ENCODE measurements around the gene IFIH1. TPM values are rescaled to one million over a fixed set of nuclear protein-coding genes. Genes with fewer than 3 reads are reported as not detected.

Gene IFIH1
- total and polyA plus RNA-seq, 10 donors = 13.2 to 53.8 (median 37.8) TPM

- H3K4me1 ChIP-seq = no peaks in the 10 kb centered on the region
- H3K36me3 ChIP-seq = no peaks in the 10 kb centered on the region
- intact Hi-C loops (cut with DNase I; ENCODE audit: low total_unique reads) = no loop called here
- TF ChIP-seq CTCF (IDR thresholded peaks at IDR 0.05 in 8 of 11, conservative IDR thresholded peaks at IDR 0.05 in 3 of 11) (no peak), POLR2A (IDR thresholded peaks at IDR 0.05) (no peak), POLR2AphosphoS5 (IDR thresholded peaks at IDR 0.05) (no peak)
- no peak for DNase-seq
- H3K27me3 ChIP-seq (replicated peaks in 1 of 7) = peaks cover 0 to 5% (median 0%) of the 10 kb centered on the region in 7 donors
- no peak overlapping the region for H3K27ac ChIP-seq
- WGBS, 5 donors = 60 to 78% (median 73%) methylated on average over 2 of the region's 2 CpGs
- H3K9me3 ChIP-seq = peaks cover 0 to 4% (median 0%) of the 10 kb centered on the region in 8 donors
- H3K4me3 ChIP-seq = no peak overlapping the region
Measured at GRCh38 chr2:162232671-162233070, 85.8 kb downstream of the IFIH1 start.

- Histone ChIP-seq H3K4me3 (no peak overlapping the region), H3K27ac (no peak overlapping the region), H3K36me3 (no peaks in the 10 kb centered on the region), H3K4me1 (no peaks in the 10 kb centered on the region), H3K27me3 (replicated peaks in 1 of 7) (peaks cover 0 to 5% (median 0%) of the 10 kb centered on the region in 7 donors), H3K9me3 (peaks cover 0 to 4% (median 0%) of the 10 kb centered on the region in 8 donors)
- WGBS, 5 donors = 59 to 71% (median 66%) methylated on average over 2 of the region's 2 CpGs
- DNase-seq = no peak
- intact Hi-C loops (cut with DNase I; ENCODE audit: low total_unique reads) = no loop called here
- TF ChIP-seq POLR2A (IDR thresholded peaks at IDR 0.05) (no peak), CTCF (IDR thresholded peaks at IDR 0.05 in 8 of 11, conservative IDR thresholded peaks at IDR 0.05 in 3 of 11) (no peak), POLR2AphosphoS5 (IDR thresholded peaks at IDR 0.05) (no peak)
Measured at GRCh38 chr2:162232027-162232426, 86.5 kb downstream of the IFIH1 start.

- intact Hi-C loops (cut with DNase I; ENCODE audit: low total_unique reads) = no loop called here
- no peaks in the 10 kb centered on the region for H3K4me1 ChIP-seq
- 48 to 94% (median 65%) methylated on average over 1 of the region's 1 CpG for WGBS, 5 donors
- no peak overlapping the region for H3K4me3 ChIP-seq
- peaks cover 0 to 4% (median 0%) of the 10 kb centered on the region in 8 donors for H3K9me3 ChIP-seq
- no peak for TF ChIP-seq POLR2A (IDR thresholded peaks at IDR 0.05)
- no peak for TF ChIP-seq CTCF (IDR thresholded peaks at IDR 0.05 in 8 of 11, conservative IDR thresholded peaks at IDR 0.05 in 3 of 11)
- no peak for TF ChIP-seq POLR2AphosphoS5 (IDR thresholded peaks at IDR 0.05)
- peaks cover 0 to 5% (median 0%) of the 10 kb centered on the region in 7 donors for H3K27me3 ChIP-seq (replicated peaks in 1 of 7)
- H3K36me3 ChIP-seq = no peaks in the 10 kb centered on the region
- no peak overlapping the region for H3K27ac ChIP-seq
- DNase-seq = no peak
Measured at GRCh38 chr2:162230761-162231160, 87.7 kb downstream of the IFIH1 start.

GRCh38 chr2:162226836-162227235, 91.6 kb downstream of the IFIH1 start:
- no peak for TF ChIP-seq CTCF (IDR thresholded peaks at IDR 0.05 in 8 of 11, conservative IDR thresholded peaks at IDR 0.05 in 3 of 11)
- TF ChIP-seq POLR2AphosphoS5 (IDR thresholded peaks at IDR 0.05) = no peak
- no peak for TF ChIP-seq POLR2A (IDR thresholded peaks at IDR 0.05)

More at GRCh38 chr2:162226836-162227235, 91.6 kb downstream of the IFIH1 start:
- DNase-seq = no peak
- intact Hi-C loops (cut with DNase I; ENCODE audit: low total_unique reads) = no loop called here
- Histone ChIP-seq H3K27ac (no peak overlapping the region), H3K27me3 (replicated peaks in 1 of 7) (no peaks in the 10 kb centered on the region), H3K4me1 (no peaks in the 10 kb centered on the region), H3K9me3 (no peaks in the 10 kb centered on the region), H3K4me3 (no peak overlapping the region), H3K36me3 (no peaks in the 10 kb centered on the region)
